ENCODE data around the gene SIPA1L3. TPM values are rescaled to one million over a fixed set of nuclear protein-coding genes. Genes with fewer than 3 reads are reported as not detected.

The SIPA1L3 gene
- total and polyA plus RNA-seq, 2 experiments from 2014 or later, result 13.7 to 23.3 TPM

DNA sequence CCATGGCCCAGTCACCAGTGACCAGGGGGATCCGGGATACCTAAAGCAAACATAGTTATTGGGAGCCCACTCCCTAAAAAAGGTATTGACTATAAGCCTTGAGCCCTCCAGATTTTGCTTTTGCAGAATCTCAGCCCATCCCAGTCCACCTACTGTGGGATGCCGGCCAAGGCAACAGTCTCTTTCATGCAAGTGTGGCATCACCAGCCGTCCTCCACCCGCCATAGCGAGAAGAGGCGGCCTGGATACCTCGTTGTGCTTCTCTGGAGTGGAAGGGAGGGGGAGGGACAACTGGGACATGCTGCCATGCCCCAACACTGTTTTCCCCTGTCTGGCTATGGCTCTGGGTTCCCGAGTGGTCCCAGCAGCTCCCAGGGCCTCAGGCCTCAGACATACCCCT is 193.6 kb downstream of the SIPA1L3 start:
- Histone ChIP-seq H3K9me2 (replicated peaks; ENCODE audit: insufficient read depth) (no peaks in the 10 kb centered on the region), H4K20me1 (ENCODE audit: insufficient read depth, poor library complexity, severe bottlenecking) (no peaks in the 10 kb centered on the region), H3K4me3 (no peak overlapping the region), H3K79me2 (no peaks in the 10 kb centered on the region), H3K36me3 (replicated peaks; ENCODE audit: insufficient read depth, low read depth) (no peaks in the 10 kb centered on the region), H3K4me2 (no peak overlapping the region), H3K27me3 (no peaks in the 10 kb centered on the region), H3K4me1 (ENCODE audit: insufficient read depth) (no peaks in the 10 kb centered on the region), H3K9me3 (ENCODE audit: low read depth) (no peaks in the 10 kb centered on the region), H3K27ac (no peak overlapping the region), H2AFZ (no peak overlapping the region)
- 97% methylated on average over 8 of the region's 8 CpGs for whole genome bisulfite sequencing (ENCODE audit: low lambda C conversion rate, missing lambda C conversion rate)
- TF ChIP-seq, protein P1, sequence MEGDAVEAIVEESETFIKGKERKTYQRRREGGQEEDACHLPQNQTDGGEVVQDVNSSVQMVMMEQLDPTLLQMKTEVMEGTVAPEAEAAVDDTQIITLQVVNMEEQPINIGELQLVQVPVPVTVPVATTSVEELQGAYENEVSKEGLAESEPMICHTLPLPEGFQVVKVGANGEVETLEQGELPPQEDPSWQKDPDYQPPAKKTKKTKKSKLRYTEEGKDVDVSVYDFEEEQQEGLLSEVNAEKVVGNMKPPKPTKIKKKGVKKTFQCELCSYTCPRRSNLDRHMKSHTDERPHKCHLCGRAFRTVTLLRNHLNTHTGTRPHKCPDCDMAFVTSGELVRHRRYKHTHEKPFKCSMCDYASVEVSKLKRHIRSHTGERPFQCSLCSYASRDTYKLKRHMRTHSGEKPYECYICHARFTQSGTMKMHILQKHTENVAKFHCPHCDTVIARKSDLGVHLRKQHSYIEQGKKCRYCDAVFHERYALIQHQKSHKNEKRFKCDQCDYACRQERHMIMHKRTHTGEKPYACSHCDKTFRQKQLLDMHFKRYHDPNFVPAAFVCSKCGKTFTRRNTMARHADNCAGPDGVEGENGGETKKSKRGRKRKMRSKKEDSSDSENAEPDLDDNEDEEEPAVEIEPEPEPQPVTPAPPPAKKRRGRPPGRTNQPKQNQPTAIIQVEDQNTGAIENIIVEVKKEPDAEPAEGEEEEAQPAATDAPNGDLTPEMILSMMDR (IDR thresholded peaks at IDR 0.05; ENCODE audit: poor library complexity), result no peak
- TF ChIP-seq EZH2 (IDR thresholded peaks at IDR 0.05; ENCODE audit: borderline replicate concordance), result no peak
- TF ChIP-seq EZH2phosphoT487 (IDR thresholded peaks at IDR 0.05; ENCODE audit: low read depth, severe bottlenecking, unreplicated experiment), result no peak
- DNase-seq (ENCODE audit: low spot score), result no peak

- H3K36me3 ChIP-seq (replicated peaks; ENCODE audit: insufficient read depth, low read depth), result no peaks in the 10 kb centered on the region
- no peaks in the 10 kb centered on the region for H4K20me1 ChIP-seq (ENCODE audit: insufficient read depth, poor library complexity, severe bottlenecking)
- H3K4me3 ChIP-seq, result no peak overlapping the region
- no peak overlapping the region for H3K4me2 ChIP-seq
- H3K9me3 ChIP-seq (ENCODE audit: low read depth), result no peaks in the 10 kb centered on the region
- DNase-seq (ENCODE audit: low spot score), result no peak
- H3K4me1 ChIP-seq (ENCODE audit: insufficient read depth), result no peaks in the 10 kb centered on the region
- H3K79me2 ChIP-seq, result no peaks in the 10 kb centered on the region
- H3K9me2 ChIP-seq (replicated peaks; ENCODE audit: insufficient read depth), result no peaks in the 10 kb centered on the region
- WGBS (ENCODE audit: low lambda C conversion rate, missing lambda C conversion rate), result 96% methylated on average over 10 of the region's 10 CpGs
- no peak for TF ChIP-seq EZH2phosphoT487 (IDR thresholded peaks at IDR 0.05; ENCODE audit: low read depth, severe bottlenecking, unreplicated experiment)
- no peak for TF ChIP-seq EZH2 (IDR thresholded peaks at IDR 0.05; ENCODE audit: borderline replicate concordance)
- H3K27me3 ChIP-seq, result no peaks in the 10 kb centered on the region
- no peak overlapping the region for H3K27ac ChIP-seq
- no peak overlapping the region for H2AFZ ChIP-seq
Measured at GRCh38 chr19:38101723-38102122, 194.7 kb downstream of the SIPA1L3 start.

DNA sequence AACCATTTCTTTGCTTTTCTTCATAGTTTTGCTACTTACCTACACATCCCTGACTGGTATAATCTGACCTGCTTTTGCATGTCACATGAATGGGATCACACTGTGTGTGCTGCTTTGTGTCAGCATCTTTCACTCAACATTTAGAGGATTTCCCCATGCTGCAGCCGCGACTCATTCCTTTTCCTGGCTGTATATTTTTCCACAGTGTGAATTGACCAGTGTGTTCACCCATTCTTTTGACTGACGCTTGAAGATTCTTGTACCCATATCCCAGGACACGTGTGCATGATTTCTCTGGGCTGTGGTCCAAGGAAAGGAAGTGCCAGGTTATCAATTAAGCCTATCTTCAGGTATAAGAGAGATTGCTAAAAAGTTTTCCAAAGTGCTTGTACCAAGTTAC is 198.6 kb downstream of the SIPA1L3 start:
- Histone ChIP-seq H3K4me1 (ENCODE audit: insufficient read depth) (no peaks in the 10 kb centered on the region), H3K27me3 (no peaks in the 10 kb centered on the region), H3K36me3 (replicated peaks; ENCODE audit: insufficient read depth, low read depth) (peaks cover 4% of the 10 kb centered on the region), H3K4me2 (no peak overlapping the region), H3K79me2 (no peaks in the 10 kb centered on the region), H4K20me1 (ENCODE audit: insufficient read depth, poor library complexity, severe bottlenecking) (no peaks in the 10 kb centered on the region), H3K4me3 (no peak overlapping the region), H3K9me2 (replicated peaks; ENCODE audit: insufficient read depth) (no peaks in the 10 kb centered on the region), H2AFZ (no peak overlapping the region), H3K27ac (no peak overlapping the region), H3K9me3 (ENCODE audit: low read depth) (no peaks in the 10 kb centered on the region)
- TF ChIP-seq EZH2 (IDR thresholded peaks at IDR 0.05; ENCODE audit: borderline replicate concordance) (no peak), EZH2phosphoT487 (IDR thresholded peaks at IDR 0.05; ENCODE audit: low read depth, severe bottlenecking, unreplicated experiment) (no peak)
- TF ChIP-seq, protein P1 (IDR thresholded peaks at IDR 0.05; ENCODE audit: poor library complexity), result no peak
- WGBS (ENCODE audit: low lambda C conversion rate, missing lambda C conversion rate), result 92% methylated on average over 4 of the region's 4 CpGs
- no peak for DNase-seq (ENCODE audit: low spot score)

DNA sequence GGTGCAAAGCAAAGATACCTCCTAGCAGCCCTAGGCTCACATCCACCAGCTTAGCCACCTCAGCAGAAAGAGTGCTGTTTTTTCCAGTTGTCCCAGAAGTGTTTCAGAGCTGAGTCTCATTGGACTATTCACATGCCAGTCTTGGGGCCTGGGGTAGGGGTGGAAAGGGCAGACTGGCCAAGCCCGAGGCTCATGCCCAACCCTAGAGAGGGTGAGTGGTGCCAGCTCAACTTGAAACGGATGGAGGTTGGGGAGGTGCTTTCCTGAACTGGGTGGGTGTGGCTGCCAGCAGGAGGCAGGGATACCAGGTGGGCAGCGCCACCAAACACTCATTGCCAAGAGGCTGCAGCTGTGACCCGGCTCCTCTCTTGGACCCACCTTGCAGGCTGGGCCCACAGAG is 200.1 kb downstream of the SIPA1L3 start:
- 93% methylated on average over 4 of the region's 4 CpGs for WGBS (ENCODE audit: low lambda C conversion rate, missing lambda C conversion rate)

More for the DNA sequence above, 200.1 kb downstream of the SIPA1L3 start:
- Histone ChIP-seq H4K20me1 (ENCODE audit: insufficient read depth, poor library complexity, severe bottlenecking) (no peaks in the 10 kb centered on the region), H3K4me3 (no peak overlapping the region), H2AFZ (no peak overlapping the region), H3K79me2 (no peaks in the 10 kb centered on the region), H3K4me2 (no peak overlapping the region), H3K9me3 (ENCODE audit: low read depth) (no peaks in the 10 kb centered on the region), H3K27me3 (no peaks in the 10 kb centered on the region), H3K9me2 (replicated peaks; ENCODE audit: insufficient read depth) (no peaks in the 10 kb centered on the region), H3K4me1 (ENCODE audit: insufficient read depth) (no peaks in the 10 kb centered on the region), H3K36me3 (replicated peaks; ENCODE audit: insufficient read depth, low read depth) (peaks cover 4% of the 10 kb centered on the region), H3K27ac (no peak overlapping the region)
- no peak for DNase-seq (ENCODE audit: low spot score)
- TF ChIP-seq, protein P1 (IDR thresholded peaks at IDR 0.05; ENCODE audit: poor library complexity), result no peak
- TF ChIP-seq EZH2 (IDR thresholded peaks at IDR 0.05; ENCODE audit: borderline replicate concordance), result no peak
